ENCODE data around the gene GMFB. TPM values are rescaled to one million over a fixed set of nuclear protein-coding genes. Genes with fewer than 3 reads are reported as not detected.
A peak's percentile ranks its signal among the peaks of the same experiment; 100 is the strongest.

GMFB gene
- total RNA-seq, 2 experiments from 2014 or later = 45.7 to 82.2 TPM

DNA sequence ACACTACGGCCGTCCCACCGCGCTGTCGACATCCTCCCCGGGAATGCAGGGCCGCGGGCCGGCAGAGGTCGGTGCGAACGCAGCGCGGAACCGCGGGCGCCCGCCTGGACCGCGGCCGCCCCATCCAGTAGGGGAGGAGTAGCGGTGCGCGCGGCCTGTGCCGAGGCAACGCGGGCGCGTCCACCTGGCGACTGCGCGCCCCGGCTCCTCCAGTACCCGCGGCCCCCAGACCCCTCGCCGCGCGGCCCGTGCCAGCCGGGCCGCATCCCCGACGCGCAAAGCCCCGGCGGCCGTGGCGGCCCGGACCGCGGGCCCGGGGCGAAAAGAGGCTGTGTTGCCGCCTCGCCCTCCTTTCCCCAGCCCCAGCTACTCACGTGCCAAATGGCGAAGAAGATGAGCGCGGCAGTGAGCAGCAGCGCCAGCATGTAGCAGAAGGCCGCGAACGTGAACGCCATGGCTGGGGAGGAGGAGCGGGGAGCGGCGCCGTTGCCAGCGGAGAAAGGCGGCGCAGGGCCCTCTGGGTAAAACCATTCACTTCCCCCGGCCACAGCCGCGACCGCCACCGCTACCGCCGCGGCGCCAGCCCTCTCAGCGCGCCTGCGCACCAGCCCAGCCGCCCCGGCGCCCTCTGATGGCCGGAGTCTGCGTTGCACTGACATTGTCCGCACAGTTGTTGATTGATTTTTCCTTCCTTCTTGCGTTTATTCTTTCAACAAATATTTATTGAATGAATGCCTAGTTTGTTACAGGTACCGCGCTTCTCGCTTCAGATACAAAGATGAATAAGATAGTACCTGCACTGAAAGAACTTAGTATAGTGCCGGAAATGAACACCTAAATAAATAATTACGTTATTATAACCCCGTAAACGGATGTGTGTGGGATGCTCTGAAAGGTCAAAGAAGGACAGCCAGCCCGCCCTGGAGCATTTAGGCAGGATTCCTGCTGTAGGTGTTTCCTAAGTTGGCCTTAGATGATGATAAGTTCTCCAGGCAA is 47.6 kb downstream of the GMFB start, which contains the start of gene CNIH1:
Gene CNIH1, minus strand, starts transcription at position 502 of the 996 bp plus-strand sequence. Its CDS starts 47 bp downstream, at position 455.
- TF ChIP-seq, protein P1, sequence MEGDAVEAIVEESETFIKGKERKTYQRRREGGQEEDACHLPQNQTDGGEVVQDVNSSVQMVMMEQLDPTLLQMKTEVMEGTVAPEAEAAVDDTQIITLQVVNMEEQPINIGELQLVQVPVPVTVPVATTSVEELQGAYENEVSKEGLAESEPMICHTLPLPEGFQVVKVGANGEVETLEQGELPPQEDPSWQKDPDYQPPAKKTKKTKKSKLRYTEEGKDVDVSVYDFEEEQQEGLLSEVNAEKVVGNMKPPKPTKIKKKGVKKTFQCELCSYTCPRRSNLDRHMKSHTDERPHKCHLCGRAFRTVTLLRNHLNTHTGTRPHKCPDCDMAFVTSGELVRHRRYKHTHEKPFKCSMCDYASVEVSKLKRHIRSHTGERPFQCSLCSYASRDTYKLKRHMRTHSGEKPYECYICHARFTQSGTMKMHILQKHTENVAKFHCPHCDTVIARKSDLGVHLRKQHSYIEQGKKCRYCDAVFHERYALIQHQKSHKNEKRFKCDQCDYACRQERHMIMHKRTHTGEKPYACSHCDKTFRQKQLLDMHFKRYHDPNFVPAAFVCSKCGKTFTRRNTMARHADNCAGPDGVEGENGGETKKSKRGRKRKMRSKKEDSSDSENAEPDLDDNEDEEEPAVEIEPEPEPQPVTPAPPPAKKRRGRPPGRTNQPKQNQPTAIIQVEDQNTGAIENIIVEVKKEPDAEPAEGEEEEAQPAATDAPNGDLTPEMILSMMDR (conservative IDR thresholded peaks at IDR 0.05; ENCODE audit: low read length) = peak; percentile 94
- TF ChIP-seq EZH2phosphoT487 (IDR thresholded peaks at IDR 0.05; ENCODE audit: borderline replicate concordance, low read depth, low read length) = no peak
- intact Hi-C loops (cut with micrococcal nuclease; ENCODE audit: unreplicated experiment) = loop anchor here (1.0 to 2.0 kb wide), 3 partner anchors 42 to 75 kb away; partner anchors contain the start of gene CDKN3
- BruUV-seq (replicated peaks) = no TSS peak
- H3K36me3 ChIP-seq (ENCODE audit: insufficient read depth, low read length) = peaks cover 33% of the 10 kb centered on the region
- H3K9me3 ChIP-seq (ENCODE audit: low read length) = no peaks in the 10 kb centered on the region
- H3K4me2 ChIP-seq (ENCODE audit: low read length) = peak within 1 kb of the TSS; percentile 91
- peak; percentile 94 for DNase-seq (ENCODE audit: low spot score)
- ChIA-PET CTCF (ENCODE audit: unreplicated experiment) (interaction anchor here (0.6 kb wide), 2 partner anchors 47 to 438 kb away, joined by 3 read pairs; partner anchors contain the start of gene GMFB), POLR2A (interaction anchor here (0.6 to 1.1 kb wide), 4 partner anchors 9 to 306 kb away, joined by 3 to 7 read pairs (median 4); partner anchors contain the start of gene CDKN3)
- H4K20me1 ChIP-seq (ENCODE audit: insufficient read depth, low read length) = peaks cover 29% of the 10 kb centered on the region
- peaks cover 46% of the 10 kb centered on the region for H3K79me2 ChIP-seq (ENCODE audit: insufficient read depth, low read depth, low read length)
- peak within 1 kb of the TSS; percentile 77 for H3K27ac ChIP-seq (ENCODE audit: low read depth, low read length, poor library complexity, severe bottlenecking)
- peaks cover 47% of the 10 kb centered on the region for H3K4me1 ChIP-seq (ENCODE audit: insufficient read depth, low read length, poor library complexity, severe bottlenecking)
- peak within 1 kb of the TSS; percentile 99 for H2AFZ ChIP-seq (ENCODE audit: low read length)
- no peaks in the 10 kb centered on the region for H3K9me2 ChIP-seq (ENCODE audit: insufficient read depth, low read length)
- H3K4me3 ChIP-seq (ENCODE audit: low read depth, low read length, poor library complexity, severe bottlenecking) = peak within 1 kb of the TSS; percentile 86

DNA sequence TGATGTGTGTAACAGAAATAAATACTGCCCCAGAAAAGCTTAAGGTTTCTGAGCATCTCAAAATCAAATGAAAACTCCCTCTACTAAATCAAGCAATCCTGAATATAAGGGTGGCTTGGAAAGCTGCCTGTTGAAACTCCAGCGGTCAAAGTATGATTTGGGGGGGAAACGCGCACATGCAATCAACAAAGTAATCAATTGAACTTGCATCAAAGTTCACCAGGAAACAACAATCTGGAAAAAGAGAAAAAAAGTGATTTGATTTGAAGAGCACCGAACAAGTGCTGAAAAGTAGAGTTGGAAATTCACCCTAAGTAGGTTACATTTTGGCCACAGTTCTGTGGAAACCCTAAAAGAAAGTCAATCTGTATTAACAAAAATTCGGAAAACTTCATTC is 48.3 kb downstream of the GMFB start:
- Histone ChIP-seq H3K27ac (ENCODE audit: low read depth, low read length, poor library complexity, severe bottlenecking) (peak overlapping the region; percentile 77), H2AFZ (ENCODE audit: low read length) (peak overlapping the region; percentile 38; the same call in 1 of the 2 replicates), H4K20me1 (ENCODE audit: insufficient read depth, low read length) (peaks cover 36% of the 10 kb centered on the region), H3K36me3 (ENCODE audit: insufficient read depth, low read length) (peaks cover 40% of the 10 kb centered on the region), H3K4me2 (ENCODE audit: low read length) (peak overlapping the region; percentile 91), H3K4me1 (ENCODE audit: insufficient read depth, low read length, poor library complexity, severe bottlenecking) (peaks cover 54% of the 10 kb centered on the region), H3K79me2 (ENCODE audit: insufficient read depth, low read depth, low read length) (peaks cover 53% of the 10 kb centered on the region), H3K4me3 (ENCODE audit: low read depth, low read length, poor library complexity, severe bottlenecking) (peak overlapping the region; percentile 86), H3K9me2 (ENCODE audit: insufficient read depth, low read length) (no peaks in the 10 kb centered on the region), H3K9me3 (ENCODE audit: low read length) (no peaks in the 10 kb centered on the region)
- ChIA-PET POLR2A (interaction anchor here (0.8 to 2.9 kb wide), 2 partner anchors 9 to 43 kb away, joined by 3 to 14 read pairs; no protein-coding TSS in a partner anchor), CTCF (ENCODE audit: unreplicated experiment) (interaction anchor here (0.6 kb wide), 1 partner anchor 439 kb away, joined by 3 read pairs; no protein-coding TSS in a partner anchor)
- peak; percentile 8 for DNase-seq (ENCODE audit: low spot score)
- BruUV-seq (replicated peaks) = no TSS peak
- intact Hi-C loops (cut with micrococcal nuclease; ENCODE audit: unreplicated experiment) = loop anchor here (2.0 kb wide), 1 partner anchor 44 kb away; the partner anchor contains the start of gene CDKN3
- no peak for TF ChIP-seq EZH2phosphoT487 (IDR thresholded peaks at IDR 0.05; ENCODE audit: borderline replicate concordance, low read depth, low read length)
- TF ChIP-seq, protein P1 (conservative IDR thresholded peaks at IDR 0.05; ENCODE audit: low read length) = no peak

All from OCI-LY7 (cell line).